ENCODE data around the gene MFAP4.

MFAP4 gene

GRCh38 chr17:19343671-19344151 lies 43.3 kb downstream of the MFAP4 start:
- TF ChIP-seq CTCF (IDR thresholded peaks at IDR 0.05; ENCODE audit: low read depth, low read length, missing control alignments): no peak
- no peak for DNase-seq (ENCODE audit: low read depth)
- H3K4me3 ChIP-seq (ENCODE audit: low read depth, low read length): no peak overlapping the region

GRCh38 chr17:19343256-19343630 lies 43.7 kb downstream of the MFAP4 start:
- no peak overlapping the region for H3K4me3 ChIP-seq (ENCODE audit: low read depth, low read length)
- no peak for DNase-seq (ENCODE audit: low read depth)
- no peak for TF ChIP-seq CTCF (IDR thresholded peaks at IDR 0.05; ENCODE audit: low read depth, low read length, missing control alignments)

- H3K4me3 ChIP-seq (ENCODE audit: low read depth, low read length): no peak overlapping the region
- DNase-seq (ENCODE audit: low read depth): no peak
- no peak for TF ChIP-seq CTCF (IDR thresholded peaks at IDR 0.05; ENCODE audit: low read depth, low read length, missing control alignments)
These were observed 44.3 kb downstream of the MFAP4 start for GRCh38 chr17:19342611-19343255.

- TF ChIP-seq CTCF (IDR thresholded peaks at IDR 0.05; ENCODE audit: low read depth, low read length, missing control alignments): no peak
- no peak for DNase-seq (ENCODE audit: low read depth)
- no peak overlapping the region for H3K4me3 ChIP-seq (ENCODE audit: low read depth, low read length)
These were observed 45.1 kb downstream of the MFAP4 start for GRCh38 chr17:19341641-19342610.

GRCh38 chr17:19341211-19341631 lies 45.8 kb downstream of the MFAP4 start:
- TF ChIP-seq CTCF (IDR thresholded peaks at IDR 0.05; ENCODE audit: low read depth, low read length, missing control alignments): no peak

GRCh38 chr17:19339341-19339815 lies 47.6 kb downstream of the MFAP4 start:
- H3K4me3 ChIP-seq (ENCODE audit: low read depth, low read length): no peak overlapping the region
- DNase-seq (ENCODE audit: low read depth): no peak
- TF ChIP-seq CTCF (IDR thresholded peaks at IDR 0.05; ENCODE audit: low read depth, low read length, missing control alignments): no peak

More at GRCh38 chr17:19341211-19341631, 45.8 kb downstream of the MFAP4 start:
- DNase-seq (ENCODE audit: low read depth): no peak
- no peak overlapping the region for H3K4me3 ChIP-seq (ENCODE audit: low read depth, low read length)
